NK-92 (cell line): ENCODE measurements around the gene ETV6.

Source experiments
- DNase-seq: peaks from one replicate; lab custom pipeline; 2025; ENCODE audit not compliant: unreplicated experiment; lab: John Stamatoyannopoulos, UW

The ETV6 gene

GRCh38 chr12:11642785-11643184 lies 6.7 kb upstream of the ETV6 start:
- no peak for DNase-seq

GRCh38 chr12:11645391-11645790 lies 4.1 kb upstream of the ETV6 start:
- DNase-seq: no peak

- DNase-seq: no peak
Observed at GRCh38 chr12:11648514-11649412, 711 bp upstream of the ETV6 start.

- DNase-seq: no peak
Observed at GRCh38 chr12:11650286-11651281, 1.1 kb downstream of the ETV6 start.

GRCh38 chr12:11651381-11651780 lies 1.9 kb downstream of the ETV6 start:
- no peak for DNase-seq

GRCh38 chr12:11651785-11652184 lies 2.3 kb downstream of the ETV6 start:
- DNase-seq: no peak

GRCh38 chr12:11652351-11653040 lies 3.0 kb downstream of the ETV6 start:
- no peak for DNase-seq

- DNase-seq: no peak
Observed at GRCh38 chr12:11653215-11653753, 3.8 kb downstream of the ETV6 start.

- DNase-seq: no peak
Observed at GRCh38 chr12:11654338-11654737, 4.9 kb downstream of the ETV6 start.

GRCh38 chr12:11654802-11655201 lies 5.3 kb downstream of the ETV6 start:
- DNase-seq: no peak

GRCh38 chr12:11655842-11656241 lies 6.4 kb downstream of the ETV6 start:
- no peak for DNase-seq

- DNase-seq: no peak
Observed at GRCh38 chr12:11656550-11656949, 7.1 kb downstream of the ETV6 start.

- no peak for DNase-seq
Observed at GRCh38 chr12:11657511-11657910, 8.0 kb downstream of the ETV6 start.

GRCh38 chr12:11658791-11659190 lies 9.3 kb downstream of the ETV6 start:
- DNase-seq: no peak

- DNase-seq: no peak
Observed at GRCh38 chr12:11660624-11661023, 11.2 kb downstream of the ETV6 start.

GRCh38 chr12:11661491-11662089 lies 12.1 kb downstream of the ETV6 start:
- DNase-seq: no peak

- DNase-seq: no peak
Observed at GRCh38 chr12:11662369-11662768, 12.9 kb downstream of the ETV6 start.

GRCh38 chr12:11663130-11663529 lies 13.7 kb downstream of the ETV6 start:
- no peak for DNase-seq

- no peak for DNase-seq
Observed at GRCh38 chr12:11664101-11664500, 14.6 kb downstream of the ETV6 start.
